Measurements from ENCODE around the gene CASK.

CASK gene

GRCh38 chrX:41828826-41829225 lies 94.5 kb downstream of the CASK start:
- no peak for DNase-seq

DNA sequence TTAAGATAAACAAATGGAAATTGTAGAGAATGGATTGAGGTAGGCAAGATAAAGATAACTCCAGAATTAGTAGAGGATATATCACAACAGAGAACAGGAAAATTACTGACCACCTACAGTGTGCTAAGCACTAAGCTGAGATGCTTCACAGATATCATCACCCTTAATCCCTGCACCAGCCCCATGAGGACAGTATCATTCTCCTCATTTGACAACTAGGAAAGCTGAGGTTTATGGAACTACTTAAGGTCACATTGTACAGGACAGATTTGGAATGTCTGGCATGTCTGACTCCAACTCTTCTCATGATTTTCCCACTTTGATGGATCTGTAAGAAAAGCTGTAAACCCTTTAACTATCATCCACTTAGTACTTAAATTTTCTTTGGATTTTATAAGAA lies 95.5 kb downstream of the CASK start:
- no peak for DNase-seq

DNA sequence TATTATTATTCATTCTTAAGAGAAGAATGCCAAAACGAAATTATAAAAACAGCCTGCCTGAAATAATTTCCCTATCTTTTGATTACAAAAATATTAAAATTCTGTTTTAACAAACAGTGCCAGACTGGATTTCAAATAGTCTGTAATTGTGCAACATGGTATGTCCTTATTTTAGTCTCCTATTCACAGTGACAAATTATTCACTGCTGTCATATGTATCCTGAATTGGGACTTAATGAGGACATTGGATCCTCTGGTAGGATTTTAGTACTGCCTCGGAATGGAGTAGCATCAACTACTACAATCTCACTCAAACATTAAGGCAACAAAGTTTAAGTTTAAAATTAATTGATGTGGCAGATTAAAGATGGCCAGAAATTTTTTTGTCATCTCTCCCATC lies 97.6 kb downstream of the CASK start:
- no peak for DNase-seq

DNA sequence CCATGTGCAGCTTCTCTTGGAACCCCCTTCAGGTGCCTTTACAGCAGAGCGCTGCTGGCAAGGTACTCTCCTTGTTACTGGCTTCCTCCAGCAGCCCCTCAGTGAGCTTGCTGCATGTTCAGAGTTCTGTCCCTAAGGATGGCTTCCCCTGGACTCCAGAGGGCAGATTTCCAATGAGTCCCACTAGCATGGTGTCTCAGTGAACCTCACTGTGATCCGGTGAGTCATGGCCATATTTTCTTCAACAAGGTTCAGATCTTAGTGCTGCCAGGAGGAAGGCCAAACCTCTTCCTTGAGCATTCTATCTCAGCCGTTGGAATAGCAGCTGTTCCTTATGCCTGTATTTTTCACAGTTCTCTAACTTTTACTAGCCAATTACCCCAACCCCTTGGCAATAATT lies 98.8 kb downstream of the CASK start:
- DNase-seq, result peak in 1 of 58 donors; percentile 0

GRCh38 chrX:41823402-41823801 lies 100.0 kb downstream of the CASK start:
- DNase-seq, result no peak

DNA sequence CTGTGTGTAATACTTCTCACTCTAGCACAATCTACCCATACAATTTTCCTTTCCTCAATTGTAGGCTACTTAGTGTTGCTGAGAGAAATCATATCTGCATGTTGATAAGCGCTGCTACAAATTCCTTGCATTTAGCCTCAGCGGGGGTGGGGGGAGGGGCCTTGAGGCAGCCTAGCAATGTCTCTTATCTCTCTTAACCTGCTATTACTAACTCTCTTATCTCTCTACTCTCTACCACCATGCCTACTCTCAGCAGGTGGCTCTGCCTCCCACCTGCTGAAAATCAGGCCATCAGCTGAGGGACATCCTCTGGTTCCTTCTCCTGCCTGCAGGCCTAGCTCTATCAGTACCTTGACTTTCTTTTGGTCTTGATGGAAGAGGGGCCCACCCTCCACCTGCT lies 100.5 kb downstream of the CASK start:
- no peak for DNase-seq

- no peak for DNase-seq
Measured at GRCh38 chrX:41808047-41808446, 115.3 kb downstream of the CASK start.

- DNase-seq, result no peak
Measured at GRCh38 chrX:41802958-41803357, 120.4 kb downstream of the CASK start.

DNA sequence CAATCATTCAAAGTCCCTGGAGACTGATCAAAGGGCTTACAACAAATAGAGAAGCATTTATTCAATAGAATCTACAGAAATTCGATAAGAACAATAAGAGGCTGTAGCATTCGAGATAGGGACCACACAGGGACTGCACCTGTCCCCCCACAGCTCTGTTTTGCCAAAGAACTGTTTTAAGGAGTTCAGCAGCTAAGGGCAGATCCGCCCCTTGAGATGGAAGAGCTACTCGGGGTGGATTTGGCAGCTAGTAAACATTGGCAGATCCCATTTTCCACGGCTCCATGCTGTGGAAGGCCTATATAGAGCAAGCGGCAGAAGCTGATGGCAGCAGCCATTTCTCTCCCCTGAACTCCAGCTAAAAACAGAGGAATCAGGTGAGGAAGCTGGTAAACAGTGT lies 123.7 kb downstream of the CASK start:
- DNase-seq, result no peak

DNA sequence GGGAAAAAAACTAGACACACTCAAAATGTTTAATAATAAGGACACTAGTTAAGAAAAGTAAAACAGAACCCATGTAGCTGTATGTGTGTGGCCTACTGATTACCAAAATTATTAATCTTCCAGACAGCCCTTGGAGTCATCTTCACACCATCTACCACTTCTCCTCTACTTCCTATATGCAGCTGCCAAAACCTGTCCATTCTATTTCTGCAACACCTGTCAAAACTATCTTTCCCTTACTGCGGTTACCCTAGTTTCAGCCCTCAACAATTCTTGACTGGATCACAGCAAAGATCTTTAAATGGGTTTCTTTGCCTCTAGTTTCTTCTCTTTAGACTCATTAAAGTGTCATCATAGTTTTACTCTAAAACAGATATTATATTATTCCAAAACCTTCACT lies 126.8 kb downstream of the CASK start:
- DNase-seq, result no peak

GRCh38 chrX:41796046-41796445 lies 127.3 kb downstream of the CASK start:
- DNase-seq, result no peak

- no peak for DNase-seq
Measured at GRCh38 chrX:41789374-41789773, 134.0 kb downstream of the CASK start.

DNA sequence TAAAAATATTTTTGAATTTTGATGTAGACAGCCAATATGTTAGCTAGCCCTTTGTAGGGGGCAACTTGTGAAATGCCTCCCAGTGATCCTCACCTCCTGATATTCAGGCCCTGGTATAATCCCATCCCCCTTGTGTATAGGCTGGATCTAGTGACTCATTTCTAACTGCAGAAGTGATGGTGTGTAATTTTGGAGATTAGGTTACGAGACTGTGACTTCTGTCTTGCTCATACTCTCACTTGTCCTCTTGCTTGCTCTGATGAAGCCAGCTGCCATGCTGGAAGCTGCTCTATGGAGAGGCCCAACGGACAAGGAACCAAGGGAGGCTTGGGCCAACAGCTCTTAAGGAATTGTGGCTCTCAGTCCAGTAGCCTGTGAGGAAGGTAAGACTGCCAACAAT lies 137.7 kb downstream of the CASK start:
- DNase-seq, result no peak

DNA sequence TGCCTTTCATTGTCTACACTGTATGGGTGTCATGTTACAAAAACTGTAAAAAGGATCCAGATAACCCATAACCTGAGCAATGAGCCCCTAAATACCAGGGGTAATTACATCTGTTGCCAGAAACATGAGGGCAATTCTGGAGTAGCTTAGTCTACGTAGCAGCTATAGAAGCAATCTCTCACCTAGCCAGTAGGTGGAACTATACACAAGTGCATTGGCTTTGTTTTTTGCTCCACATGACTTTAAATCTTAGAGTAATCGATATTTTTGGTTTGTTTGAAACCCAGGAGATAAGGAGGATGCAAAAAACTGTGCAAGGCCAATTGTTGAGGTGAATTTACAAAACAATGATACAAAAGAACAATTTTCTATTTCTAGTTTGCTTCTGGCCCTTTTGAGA lies 141.9 kb downstream of the CASK start:
- DNase-seq, result no peak

- DNase-seq, result no peak
Measured at GRCh38 chrX:41779941-41780340, 143.4 kb downstream of the CASK start.

DNA sequence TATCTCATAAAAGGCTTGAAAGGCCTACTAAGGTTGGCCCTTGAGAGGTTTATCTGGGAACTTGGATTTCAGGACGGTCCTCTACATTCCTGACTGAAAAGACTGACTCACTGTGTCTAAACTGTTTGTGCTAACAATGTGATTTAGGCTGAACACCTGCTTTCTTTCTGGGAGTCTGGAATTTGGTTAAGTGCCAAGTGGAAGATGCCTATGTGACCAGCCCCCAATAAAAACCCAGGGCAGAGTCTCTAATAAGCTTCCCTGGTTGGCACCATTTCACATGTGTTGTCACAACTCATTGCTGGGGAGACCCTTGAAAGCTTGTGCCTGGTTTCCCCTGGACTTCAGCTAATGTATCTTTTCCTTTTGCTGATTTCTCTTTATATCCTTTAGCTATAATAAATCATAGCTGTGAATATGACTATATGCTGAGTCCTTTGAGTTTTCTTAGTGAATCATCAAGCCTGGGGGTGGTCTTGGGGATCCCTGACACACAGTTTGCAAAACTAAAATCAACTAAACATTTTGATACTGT lies 144.3 kb downstream of the CASK start:
- no peak for DNase-seq

GRCh38 chrX:41761702-41762101 lies 161.7 kb downstream of the CASK start:
- DNase-seq, result no peak

DNA sequence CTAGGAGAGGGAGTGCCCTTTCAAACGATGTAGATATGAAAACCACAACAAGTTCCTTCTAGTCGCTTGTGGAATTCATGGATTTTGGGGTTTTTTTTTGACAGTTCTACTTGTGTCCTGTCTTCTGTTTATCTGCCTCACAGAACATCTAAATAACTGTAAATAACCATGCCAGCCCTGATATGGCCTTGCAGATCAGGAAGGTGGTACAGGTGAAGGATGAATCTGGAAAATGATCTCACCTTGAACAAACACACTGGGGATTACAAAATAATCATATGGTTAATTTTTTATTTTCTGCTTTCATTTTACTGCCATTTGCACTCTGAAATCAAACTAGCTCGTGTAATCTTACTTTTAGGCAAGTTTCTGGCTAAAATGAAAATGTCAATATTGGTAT lies 162.2 kb downstream of the CASK start:
- no peak for DNase-seq

DNA sequence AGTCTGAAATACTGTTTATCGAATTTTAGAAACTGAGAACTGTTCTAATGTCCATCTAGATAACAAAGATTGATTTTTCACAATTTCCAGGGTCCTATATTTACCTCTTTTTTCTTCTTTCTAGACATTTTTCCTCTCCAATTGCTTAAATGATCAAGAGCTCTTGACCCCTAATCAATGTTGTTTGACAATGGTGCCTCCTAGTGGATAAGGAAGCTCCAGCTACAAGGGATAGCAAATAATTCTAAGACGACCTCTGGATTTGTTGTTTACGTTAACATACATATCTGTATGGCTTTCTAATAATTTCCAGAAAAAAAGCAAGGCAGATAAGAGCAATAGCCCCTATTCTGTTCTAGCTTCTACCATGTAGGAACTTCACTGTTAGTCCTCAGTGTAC lies 163.5 kb downstream of the CASK start:
- no peak for DNase-seq

DNA sequence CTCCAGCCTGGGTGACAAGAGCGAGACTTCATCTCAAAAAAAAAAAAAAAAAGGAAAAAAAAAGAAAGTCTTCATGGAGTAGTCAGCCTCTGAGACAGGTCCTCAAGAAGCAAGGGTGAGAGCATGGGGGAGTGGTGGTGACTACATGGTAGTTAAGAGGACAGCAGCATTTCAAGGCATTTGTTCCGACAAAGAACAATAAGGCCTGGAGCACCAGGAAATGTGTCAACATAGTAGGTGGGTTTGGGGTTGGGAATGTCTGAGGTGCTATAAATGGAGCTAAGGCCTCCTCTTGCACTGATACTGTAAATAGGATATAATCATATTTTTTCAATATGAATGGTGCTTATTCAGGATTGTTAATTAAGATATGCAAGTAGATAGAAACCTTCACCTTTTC lies 165.0 kb downstream of the CASK start:
- no peak for DNase-seq

DNA sequence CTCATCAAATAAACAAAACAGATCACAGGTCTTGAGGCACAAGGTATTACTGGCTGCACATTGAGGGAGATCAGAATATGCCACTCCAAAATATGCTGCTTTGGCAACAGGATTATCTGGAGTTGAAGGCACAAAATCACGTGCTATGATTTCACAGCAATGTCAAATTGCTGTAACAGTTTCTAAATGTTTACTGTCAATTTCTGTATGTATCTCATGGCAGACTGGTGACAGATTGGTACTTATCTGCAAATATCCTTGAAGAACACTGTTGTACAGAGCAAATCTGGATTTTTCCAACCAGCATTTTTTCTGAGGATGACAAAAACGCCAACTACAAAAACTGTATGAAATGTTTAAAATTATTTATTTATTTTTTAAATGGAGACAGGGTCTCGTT lies 172.6 kb downstream of the CASK start:
- no peak for DNase-seq

DNA sequence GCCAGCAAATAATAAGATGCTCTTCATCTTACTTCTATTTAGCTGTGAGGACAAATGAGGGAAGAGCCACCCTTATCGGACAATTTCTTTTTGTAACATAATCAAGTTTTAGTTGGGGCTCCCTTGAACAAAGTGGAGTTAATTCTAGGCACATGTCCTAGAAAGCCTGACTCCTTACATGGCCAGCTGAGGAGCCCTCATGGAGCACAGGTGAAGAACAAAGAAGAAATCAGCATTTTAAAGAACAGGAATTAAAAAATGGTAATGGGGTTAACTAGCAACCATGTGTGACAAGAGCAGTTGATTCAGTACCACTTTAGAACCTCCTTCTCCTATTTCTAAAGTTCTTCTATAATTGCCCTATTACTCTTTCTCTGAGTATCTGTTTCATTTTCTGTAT lies 183.5 kb downstream of the CASK start:
- DNase-seq, result no peak

GRCh38 chrX:41737065-41737464 lies 186.3 kb downstream of the CASK start:
- DNase-seq, result no peak

GRCh38 chrX:41734530-41734929 lies 188.8 kb downstream of the CASK start:
- peak in 6 of 58 donors; percentile 1 to 6 (median 2) for DNase-seq

All from anterior cingulate cortex (tissue), 58 donors.